HG02678 (cell line): Measurements from ENCODE around the gene KCNH1.

Experiments used
- ATAC-seq: cut with Tn5 transposase; IDR thresholded peaks from one replicate; pipeline ENCODE4 v1.9.1; 2021; ENCODE audit warnings: mild to moderate bottlenecking, moderate library complexity; ENCODE audit not compliant: unreplicated experiment

KCNH1 gene

GRCh38 chr1:210932104-210932503 lies 201.8 kb downstream of the KCNH1 start:
- ATAC-seq: no peak

DNA sequence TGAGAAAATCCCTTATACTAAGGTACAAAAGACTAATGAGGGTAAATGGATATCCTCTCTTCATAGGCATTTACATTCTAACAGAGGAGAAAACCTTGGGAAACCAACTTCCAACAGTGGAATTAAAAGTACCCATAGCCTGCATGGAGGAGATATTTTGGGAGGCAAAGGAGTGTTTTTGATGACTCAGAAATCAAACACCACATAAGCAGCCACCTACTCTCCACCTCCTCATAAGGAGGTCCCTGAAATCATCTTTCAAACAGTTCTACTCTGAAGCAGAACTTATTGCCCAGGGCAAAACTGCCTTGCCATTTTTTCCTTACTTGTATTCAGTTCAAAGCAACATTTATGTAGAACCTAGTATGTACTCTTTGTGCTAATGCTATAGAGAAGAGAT lies 211.3 kb downstream of the KCNH1 start:
- ATAC-seq: no peak

- no peak for ATAC-seq
Measured at GRCh38 chr1:210920716-210921694, 212.9 kb downstream of the KCNH1 start.

- ATAC-seq: no peak
Measured at GRCh38 chr1:210920258-210920657, 213.7 kb downstream of the KCNH1 start.

GRCh38 chr1:210918893-210919292 lies 215.1 kb downstream of the KCNH1 start:
- ATAC-seq: no peak

- ATAC-seq: no peak
Measured at GRCh38 chr1:210917560-210918169, 216.3 kb downstream of the KCNH1 start.

DNA sequence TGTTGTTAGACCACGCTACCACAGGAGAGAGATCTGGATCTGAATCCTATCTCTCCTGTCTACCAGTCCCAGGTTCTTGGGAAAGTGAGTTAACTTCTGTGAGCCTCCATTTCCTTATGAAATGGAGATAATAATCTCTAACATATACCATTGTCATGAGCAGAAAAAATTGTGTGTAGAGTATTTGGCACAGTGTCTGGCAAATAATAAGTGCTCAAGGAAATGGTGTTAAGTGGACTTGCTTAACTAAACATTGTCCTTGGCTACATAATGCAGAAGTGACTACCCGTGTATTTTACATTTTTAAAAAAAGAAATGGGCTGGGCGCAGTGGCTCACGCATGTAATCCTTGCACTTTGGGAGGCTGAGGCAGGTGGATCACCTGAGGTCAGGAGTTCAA lies 217.4 kb downstream of the KCNH1 start:
- ATAC-seq: no peak

DNA sequence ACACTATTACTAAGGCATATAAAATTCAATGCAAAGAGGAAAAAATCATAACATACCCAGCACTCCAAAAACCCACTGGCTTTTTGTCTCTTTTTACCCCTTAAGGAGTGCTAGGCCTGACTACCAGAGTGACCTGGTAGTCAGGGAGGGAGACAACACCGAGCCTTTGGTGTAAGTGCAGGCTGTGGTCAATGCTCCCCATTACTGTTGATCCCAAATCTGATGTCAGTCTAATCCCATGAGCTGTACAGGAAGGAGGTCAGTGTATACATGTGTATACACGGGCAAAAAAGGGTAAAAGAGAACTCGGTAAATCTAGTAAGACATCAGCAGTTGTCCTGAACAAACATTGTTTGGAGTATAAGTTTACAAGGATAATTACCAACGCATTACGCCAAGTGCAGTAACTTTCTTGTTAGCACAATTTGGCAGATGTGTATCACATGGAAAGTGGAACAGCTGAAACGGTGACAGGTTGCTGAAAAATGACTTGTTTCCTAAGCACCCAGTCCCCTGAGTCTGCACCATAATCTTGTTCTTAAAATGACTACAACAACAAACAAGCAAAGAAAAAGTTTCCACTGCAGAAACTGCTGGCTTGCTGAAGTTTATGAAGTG lies 217.9 kb downstream of the KCNH1 start:
- ATAC-seq: no peak

DNA sequence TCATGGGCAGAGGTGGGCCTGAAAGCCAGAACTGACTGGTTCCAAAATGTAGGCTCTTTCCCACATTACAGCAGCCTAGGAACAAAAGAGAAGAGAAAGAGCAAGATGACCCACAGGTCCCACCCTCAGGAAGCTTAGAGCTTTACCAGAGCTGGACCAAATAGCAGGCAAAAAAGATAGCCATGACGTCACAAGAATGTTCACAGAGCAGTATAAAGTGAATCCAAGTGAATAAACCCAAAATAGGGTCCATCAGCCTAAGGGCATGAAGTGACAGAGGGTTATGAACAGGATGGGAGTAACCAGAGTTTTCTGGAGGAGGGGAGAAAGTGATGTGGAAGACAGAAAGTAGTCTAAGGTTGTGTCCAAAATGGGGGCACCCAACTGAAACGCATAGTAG lies 221.2 kb downstream of the KCNH1 start:
- no peak for ATAC-seq

DNA sequence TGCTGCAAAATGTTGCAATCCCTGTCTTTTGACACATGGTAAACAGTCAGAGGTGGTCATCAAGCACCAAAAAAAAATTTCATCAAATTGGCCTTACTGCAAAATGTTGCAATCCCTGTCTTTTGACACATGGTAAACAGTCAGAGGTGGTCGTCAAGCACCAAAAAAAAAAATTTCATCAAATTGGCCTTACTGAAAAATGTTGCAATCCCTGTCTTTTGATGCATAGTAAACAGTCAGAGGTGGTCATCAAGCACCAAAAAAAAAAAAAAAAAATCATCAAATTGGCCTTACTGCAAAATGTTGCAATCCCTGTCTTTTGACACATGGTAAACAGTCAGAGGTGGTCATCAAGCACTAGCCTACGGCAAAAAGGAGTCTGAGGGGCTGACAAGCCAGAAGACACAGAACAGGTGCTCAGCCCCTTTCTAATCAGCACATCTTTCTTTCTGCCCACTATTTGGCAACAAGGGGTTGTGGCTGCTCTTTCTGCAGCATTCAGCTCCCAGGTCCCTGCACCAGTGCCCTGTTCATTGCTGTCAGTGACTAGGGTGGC lies 223.8 kb downstream of the KCNH1 start:
- ATAC-seq: no peak

- no peak for ATAC-seq
Measured at GRCh38 chr1:210908791-210909190, 225.2 kb downstream of the KCNH1 start.

- ATAC-seq: no peak
Measured at GRCh38 chr1:210908257-210908656, 225.7 kb downstream of the KCNH1 start.

- ATAC-seq: no peak
Measured at GRCh38 chr1:210907251-210907805, 226.6 kb downstream of the KCNH1 start.

DNA sequence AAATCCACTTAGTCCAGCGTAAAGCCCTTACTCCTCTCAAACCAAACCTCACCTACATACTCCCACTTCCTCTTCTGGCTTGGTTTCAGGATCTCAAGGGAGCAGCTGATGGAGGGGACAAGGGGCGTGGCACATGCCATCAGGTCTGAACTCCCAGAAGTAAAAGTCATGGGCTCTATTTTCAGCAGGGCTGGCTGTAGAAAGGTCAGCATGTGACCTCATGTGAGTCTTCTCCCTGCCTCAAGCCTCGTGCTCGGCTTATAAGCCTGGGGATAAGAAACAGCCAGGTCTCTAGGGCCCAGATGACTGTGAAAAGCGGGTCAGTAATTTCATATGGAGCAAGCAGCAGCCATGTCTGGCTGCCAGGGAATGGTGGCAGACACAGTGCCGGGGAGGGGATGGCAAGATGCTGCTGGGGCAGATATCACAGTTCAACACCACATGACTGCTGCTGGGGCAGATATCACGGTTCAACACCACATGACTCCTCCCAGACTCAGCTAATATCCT lies 227.9 kb downstream of the KCNH1 start:
- ATAC-seq: no peak

DNA sequence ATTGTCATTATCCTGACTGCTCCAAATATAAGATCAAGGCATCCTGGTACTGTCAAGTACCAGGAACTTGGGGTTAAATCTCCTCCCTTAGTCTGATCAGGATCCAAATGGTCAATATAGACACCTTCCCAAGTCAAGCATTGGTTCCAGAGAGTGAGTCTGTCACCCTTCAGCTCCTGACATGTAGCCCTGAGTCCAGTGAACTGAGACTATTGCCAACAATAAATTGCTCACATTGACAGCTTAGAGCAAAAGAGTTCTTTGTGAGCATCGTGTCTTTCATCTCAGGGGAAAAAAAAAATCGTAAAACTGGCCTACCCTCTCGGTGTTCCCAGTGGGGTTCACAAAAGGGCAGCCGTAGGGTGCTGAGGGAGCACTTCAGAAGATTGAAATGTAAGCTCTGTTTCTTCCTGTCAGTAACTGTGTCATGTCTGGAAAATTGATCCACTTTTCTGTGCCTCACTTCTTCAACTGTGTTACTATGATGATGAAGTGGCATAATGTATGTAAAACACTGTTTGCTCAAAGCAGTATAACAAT lies 228.5 kb downstream of the KCNH1 start:
- ATAC-seq: no peak

DNA sequence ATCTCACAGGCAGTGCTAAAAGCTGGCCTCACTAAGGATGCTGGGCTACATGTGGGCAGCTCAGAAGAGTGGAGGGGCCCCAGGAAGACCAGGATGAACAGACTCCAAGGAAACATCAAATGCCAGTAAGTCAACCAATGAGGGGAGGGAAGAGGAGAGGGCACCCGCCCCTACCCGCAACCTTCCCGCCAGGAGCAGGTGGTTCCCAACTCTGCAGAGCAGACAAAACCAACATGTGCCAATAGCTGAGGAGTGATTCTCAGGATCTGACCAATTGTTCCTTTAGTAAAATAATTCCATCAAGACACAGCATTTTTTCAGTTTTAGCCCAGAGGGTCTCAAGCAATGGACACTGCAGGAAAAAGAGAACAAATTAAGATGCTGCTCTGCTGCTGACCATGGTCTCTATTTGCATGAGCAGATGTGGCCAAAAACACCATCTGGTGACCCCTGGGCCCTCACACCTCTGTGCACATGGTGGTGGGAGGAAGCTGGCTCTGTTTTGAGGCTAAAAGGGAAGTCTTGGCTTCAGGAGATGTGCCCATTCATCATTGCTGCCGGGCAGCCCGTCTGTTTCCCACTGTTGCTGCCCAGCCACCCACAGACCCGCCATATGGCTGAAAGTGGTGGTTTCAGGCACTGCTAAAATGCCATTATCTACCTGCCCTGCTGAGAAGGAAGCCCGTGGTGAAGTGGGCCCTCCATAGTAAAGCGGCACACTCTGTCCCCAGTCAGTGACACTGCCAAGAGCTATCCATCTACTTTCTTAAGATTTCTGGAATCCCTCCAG lies 231.8 kb downstream of the KCNH1 start:
- ATAC-seq: no peak

- ATAC-seq: no peak
Measured at GRCh38 chr1:210900820-210901219, 233.1 kb downstream of the KCNH1 start.

- no peak for ATAC-seq
Measured at GRCh38 chr1:210900079-210900478, 233.9 kb downstream of the KCNH1 start.

GRCh38 chr1:210899676-210900075 lies 234.3 kb downstream of the KCNH1 start:
- no peak for ATAC-seq

- ATAC-seq: no peak
Measured at GRCh38 chr1:210898473-210898872, 235.5 kb downstream of the KCNH1 start.
